Measurements from ENCODE around the gene PYCR2. TPM values are rescaled to one million over a fixed set of nuclear protein-coding genes. Genes with fewer than 3 reads are reported as not detected.

PYCR2 gene
- total RNA-seq, 2 experiments from 2014 or later: 136 to 181 TPM

- Histone ChIP-seq H3K9me2 (ENCODE audit: insufficient read depth, low read length) (no peaks in the 10 kb centered on the region), H3K4me2 (ENCODE audit: low read length) (no peak overlapping the region), H3K4me3 (ENCODE audit: low read depth, low read length, poor library complexity, severe bottlenecking) (no peak overlapping the region), H3K9me3 (ENCODE audit: low read length) (no peaks in the 10 kb centered on the region), H3K4me1 (ENCODE audit: insufficient read depth, low read length, poor library complexity, severe bottlenecking) (peaks cover 37% of the 10 kb centered on the region), H2AFZ (ENCODE audit: low read length) (no peak overlapping the region), H3K36me3 (ENCODE audit: insufficient read depth, low read length) (peaks cover 24% of the 10 kb centered on the region), H3K79me2 (ENCODE audit: insufficient read depth, low read depth, low read length) (no peaks in the 10 kb centered on the region), H3K27ac (ENCODE audit: low read depth, low read length, poor library complexity, severe bottlenecking) (no peak overlapping the region), H4K20me1 (ENCODE audit: insufficient read depth, low read length) (no peaks in the 10 kb centered on the region)
- DNase-seq (ENCODE audit: low spot score): no peak
- no TSS peak for BruUV-seq (replicated peaks)
- TF ChIP-seq CTCF (conservative IDR thresholded peaks at IDR 0.05; ENCODE audit: low read length) (no peak), EZH2phosphoT487 (IDR thresholded peaks at IDR 0.05; ENCODE audit: borderline replicate concordance, low read depth, low read length) (no peak)
- intact Hi-C loops (cut with micrococcal nuclease; ENCODE audit: unreplicated experiment): no loop called here
- POLR2A ChIA-PET: interaction anchor here (0.7 kb wide), 1 partner anchor 67 kb away, joined by 3 read pairs; no protein-coding TSS in a partner anchor
- CTCF ChIA-PET (ENCODE audit: unreplicated experiment): no interaction called here
Observed at GRCh38 chr1:225876900-225877510, 47.0 kb downstream of the PYCR2 start.

GRCh38 chr1:225875044-225875815, 48.8 kb downstream of the PYCR2 start:
- peaks cover 40% of the 10 kb centered on the region for H3K36me3 ChIP-seq (ENCODE audit: insufficient read depth, low read length)
- intact Hi-C loops (cut with micrococcal nuclease; ENCODE audit: unreplicated experiment): no loop called here
- no peak for DNase-seq (ENCODE audit: low spot score)
- no peaks in the 10 kb centered on the region for H3K9me3 ChIP-seq (ENCODE audit: low read length)
- no peaks in the 10 kb centered on the region for H4K20me1 ChIP-seq (ENCODE audit: insufficient read depth, low read length)
- no peak for TF ChIP-seq EZH2phosphoT487 (IDR thresholded peaks at IDR 0.05; ENCODE audit: borderline replicate concordance, low read depth, low read length)
- TF ChIP-seq CTCF (conservative IDR thresholded peaks at IDR 0.05; ENCODE audit: low read length): no peak
- H2AFZ ChIP-seq (ENCODE audit: low read length): no peak overlapping the region
- no peak overlapping the region for H3K4me2 ChIP-seq (ENCODE audit: low read length)
- H3K27ac ChIP-seq (ENCODE audit: low read depth, low read length, poor library complexity, severe bottlenecking): no peak overlapping the region
- no peaks in the 10 kb centered on the region for H3K9me2 ChIP-seq (ENCODE audit: insufficient read depth, low read length)
- H3K4me3 ChIP-seq (ENCODE audit: low read depth, low read length, poor library complexity, severe bottlenecking): no peak overlapping the region
- H3K79me2 ChIP-seq (ENCODE audit: insufficient read depth, low read depth, low read length): no peaks in the 10 kb centered on the region
- no TSS peak for BruUV-seq (replicated peaks)
- peaks cover 21% of the 10 kb centered on the region for H3K4me1 ChIP-seq (ENCODE audit: insufficient read depth, low read length, poor library complexity, severe bottlenecking)
- POLR2A ChIA-PET: interaction anchor here (0.7 kb wide), 1 partner anchor 16 kb away, joined by 3 read pairs; no protein-coding TSS in a partner anchor
- CTCF ChIA-PET (ENCODE audit: unreplicated experiment): no interaction called here

DNA sequence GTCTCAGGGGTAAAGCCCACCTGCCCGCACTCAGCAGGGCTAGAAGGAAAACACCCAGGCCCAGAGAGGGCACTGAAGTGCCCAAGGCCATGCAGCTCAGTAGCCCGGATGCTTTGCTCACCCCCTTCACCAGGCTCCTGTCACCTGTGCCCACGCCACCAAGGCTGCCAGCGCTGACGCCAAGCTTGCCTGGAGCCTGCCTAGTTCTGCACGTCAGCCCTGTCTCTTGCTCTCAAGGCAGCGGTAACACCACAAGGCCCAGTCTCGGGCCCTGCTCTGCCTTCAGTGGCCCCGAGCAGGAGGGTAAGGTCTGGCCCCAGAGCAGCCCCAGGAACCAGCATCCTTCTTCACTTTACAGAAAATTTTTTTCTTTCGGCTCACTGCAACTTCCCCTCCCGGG, 49.6 kb downstream of the PYCR2 start:
- no peaks in the 10 kb centered on the region for H3K9me3 ChIP-seq (ENCODE audit: low read length)
- no peaks in the 10 kb centered on the region for H3K79me2 ChIP-seq (ENCODE audit: insufficient read depth, low read depth, low read length)
- H3K36me3 ChIP-seq (ENCODE audit: insufficient read depth, low read length): peaks cover 40% of the 10 kb centered on the region
- ChIA-PET POLR2A (no interaction called here), CTCF (ENCODE audit: unreplicated experiment) (no interaction called here)
- DNase-seq (ENCODE audit: low spot score): no peak
- H3K4me3 ChIP-seq (ENCODE audit: low read depth, low read length, poor library complexity, severe bottlenecking): no peak overlapping the region
- H3K9me2 ChIP-seq (ENCODE audit: insufficient read depth, low read length): no peaks in the 10 kb centered on the region
- no peak overlapping the region for H3K27ac ChIP-seq (ENCODE audit: low read depth, low read length, poor library complexity, severe bottlenecking)
- no TSS peak for BruUV-seq (replicated peaks)
- H3K4me2 ChIP-seq (ENCODE audit: low read length): no peak overlapping the region
- H4K20me1 ChIP-seq (ENCODE audit: insufficient read depth, low read length): no peaks in the 10 kb centered on the region
- TF ChIP-seq EZH2phosphoT487 (IDR thresholded peaks at IDR 0.05; ENCODE audit: borderline replicate concordance, low read depth, low read length) (no peak), CTCF (conservative IDR thresholded peaks at IDR 0.05; ENCODE audit: low read length) (no peak)
- H2AFZ ChIP-seq (ENCODE audit: low read length): no peak overlapping the region
- intact Hi-C loops (cut with micrococcal nuclease; ENCODE audit: unreplicated experiment): no loop called here
- peaks cover 13% of the 10 kb centered on the region for H3K4me1 ChIP-seq (ENCODE audit: insufficient read depth, low read length, poor library complexity, severe bottlenecking)
